ENCODE measurements around the gene SEMA4F.

DNA sequence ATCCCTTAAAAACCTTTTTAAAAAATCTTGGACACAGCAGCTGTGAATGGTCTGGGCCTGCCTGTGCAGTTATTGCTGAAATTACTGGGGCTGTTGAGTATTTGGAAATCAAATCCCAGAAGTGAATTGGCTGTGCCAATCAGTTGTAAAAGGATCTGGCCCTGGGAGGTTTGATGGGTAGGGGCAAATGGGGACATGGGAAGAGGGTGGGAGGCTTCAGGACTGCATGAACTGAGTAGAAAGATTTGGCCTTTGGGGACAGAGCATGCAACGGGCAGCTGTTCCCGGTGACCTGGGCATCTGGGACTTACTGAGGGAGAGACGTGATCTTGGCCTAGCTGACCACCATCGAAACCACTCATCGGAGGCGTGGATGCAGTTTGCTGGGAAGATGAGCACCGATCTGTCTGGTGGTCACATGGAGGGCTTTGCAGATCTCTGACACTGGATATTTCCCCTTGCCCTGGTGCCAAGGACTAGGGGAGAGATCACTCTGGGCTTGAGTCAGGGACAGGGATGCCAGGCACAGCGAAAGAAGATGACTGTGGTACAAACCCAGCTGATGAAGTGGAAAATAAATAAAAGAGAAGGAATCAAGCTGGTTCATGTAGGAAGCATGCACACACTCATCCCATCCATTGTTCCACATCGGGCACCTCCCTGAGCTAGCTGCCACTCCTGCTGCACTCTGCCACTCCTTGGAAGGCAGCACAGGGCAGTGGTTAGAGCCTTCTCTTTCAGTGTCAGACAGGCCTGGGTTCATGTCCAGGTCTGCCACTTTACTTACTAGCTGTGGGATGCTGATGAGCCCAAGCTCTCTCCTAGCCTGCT, 58.4 kb downstream of the SEMA4F start:
- no peak for TF ChIP-seq EZH2 (IDR thresholded peaks at IDR 0.05; ENCODE audit: borderline replicate concordance, low read length)
- TF ChIP-seq, protein P1, sequence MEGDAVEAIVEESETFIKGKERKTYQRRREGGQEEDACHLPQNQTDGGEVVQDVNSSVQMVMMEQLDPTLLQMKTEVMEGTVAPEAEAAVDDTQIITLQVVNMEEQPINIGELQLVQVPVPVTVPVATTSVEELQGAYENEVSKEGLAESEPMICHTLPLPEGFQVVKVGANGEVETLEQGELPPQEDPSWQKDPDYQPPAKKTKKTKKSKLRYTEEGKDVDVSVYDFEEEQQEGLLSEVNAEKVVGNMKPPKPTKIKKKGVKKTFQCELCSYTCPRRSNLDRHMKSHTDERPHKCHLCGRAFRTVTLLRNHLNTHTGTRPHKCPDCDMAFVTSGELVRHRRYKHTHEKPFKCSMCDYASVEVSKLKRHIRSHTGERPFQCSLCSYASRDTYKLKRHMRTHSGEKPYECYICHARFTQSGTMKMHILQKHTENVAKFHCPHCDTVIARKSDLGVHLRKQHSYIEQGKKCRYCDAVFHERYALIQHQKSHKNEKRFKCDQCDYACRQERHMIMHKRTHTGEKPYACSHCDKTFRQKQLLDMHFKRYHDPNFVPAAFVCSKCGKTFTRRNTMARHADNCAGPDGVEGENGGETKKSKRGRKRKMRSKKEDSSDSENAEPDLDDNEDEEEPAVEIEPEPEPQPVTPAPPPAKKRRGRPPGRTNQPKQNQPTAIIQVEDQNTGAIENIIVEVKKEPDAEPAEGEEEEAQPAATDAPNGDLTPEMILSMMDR (conservative IDR thresholded peaks at IDR 0.05 in 1 of 2, IDR thresholded peaks at IDR 0.05 in 1 of 2; ENCODE audit: extremely low read depth in 1 of 2, insufficient read depth in 1 of 2, low read depth in 1 of 2, low read length in 2 of 2) = no peak
